Measurements from ENCODE around the gene CLCNKB.

GRCh38 chr1:16042096-16042495 is 1.5 kb upstream of the CLCNKB start:
- TF ChIP-seq SIN3A (IDR thresholded peaks at IDR 0.05; ENCODE audit: borderline replicate concordance, insufficient read depth, low read length) (no peak), POLR2AphosphoS5 (IDR thresholded peaks at IDR 0.05; ENCODE audit: low read depth, low read length) (no peak), TAF1 (IDR thresholded peaks at IDR 0.05; ENCODE audit: borderline replicate concordance, insufficient read depth, low read length) (no peak), REST (IDR thresholded peaks at IDR 0.05; ENCODE audit: insufficient read depth in 1 of 2, low read depth in 2 of 2, low read length in 2 of 2) (no peak), FOXP2 (optimal IDR thresholded peaks at IDR 0.05; ENCODE audit: borderline replicate concordance, extremely low read depth, extremely low read length, insufficient read depth) (no peak)
